Stimulated activated CD8-positive, alpha-beta memory T cell treated with anti-CD3 and anti-CD28 coated beads, Interleukin-2, amount 100 ng/mL, for 48 hours (primary cell): Measurements from ENCODE around the gene NPHS2.
"Not testable (repeated sequence)": the region's sequence is repeated elsewhere in the genome, so short reads cannot be mapped to it uniquely, and the experiment has no call there.

ENCODE experiments used
- DNase-seq, 2 donors: peaks; one replicate each; pipeline ENCODE4 v3.0.0-alpha.2; 2020; ENCODE audit warnings: low read depth in 2 of 2

NPHS2 gene

GRCh38 chr1:179547021-179547535 is 28.7 kb downstream of the NPHS2 start:
- DNase-seq: no peak

GRCh38 chr1:179545321-179545720 is 30.4 kb downstream of the NPHS2 start:
- DNase-seq: no peak

- DNase-seq: no peak
These were observed 34.0 kb downstream of the NPHS2 start for GRCh38 chr1:179541774-179542173.

- no peak for DNase-seq
These were observed 45.4 kb downstream of the NPHS2 start for GRCh38 chr1:179530352-179530751.

DNA sequence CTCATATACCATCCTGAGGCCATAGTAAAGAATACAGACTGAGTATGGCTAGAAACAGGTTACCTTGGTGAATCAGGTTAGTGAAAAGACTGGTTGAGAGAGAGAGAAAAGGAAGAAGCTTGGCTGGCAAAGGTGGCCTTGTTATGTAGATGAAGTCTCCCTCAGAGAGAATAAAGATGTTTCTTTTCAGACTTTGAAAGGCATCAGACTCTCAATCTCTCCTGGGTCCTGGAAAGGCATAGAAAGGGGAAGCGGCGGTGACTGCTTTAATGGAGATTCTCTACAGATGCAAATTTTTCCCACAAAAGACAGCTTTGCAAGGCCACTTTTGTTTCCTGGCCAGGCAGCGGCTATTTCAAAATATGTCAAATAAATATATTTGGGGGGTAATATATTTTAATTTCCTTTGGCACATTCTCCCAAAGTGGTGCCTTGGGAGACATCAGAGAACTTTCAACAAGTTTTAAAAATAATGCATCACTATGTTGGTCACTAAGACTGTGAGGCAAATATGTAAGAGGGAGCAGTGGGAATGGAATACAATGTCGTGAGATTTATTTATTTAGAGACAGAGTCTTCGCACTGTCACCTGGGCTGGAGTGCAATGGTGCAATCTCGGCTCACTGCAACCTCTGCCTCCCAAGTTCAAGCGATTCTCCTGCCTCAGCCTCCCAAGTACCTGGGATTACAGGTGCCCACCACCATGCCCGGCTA is 46.1 kb downstream of the NPHS2 start:
- no peak for DNase-seq

GRCh38 chr1:179518544-179518943 is 57.2 kb downstream of the NPHS2 start:
- DNase-seq: not testable (repeated sequence)

DNA sequence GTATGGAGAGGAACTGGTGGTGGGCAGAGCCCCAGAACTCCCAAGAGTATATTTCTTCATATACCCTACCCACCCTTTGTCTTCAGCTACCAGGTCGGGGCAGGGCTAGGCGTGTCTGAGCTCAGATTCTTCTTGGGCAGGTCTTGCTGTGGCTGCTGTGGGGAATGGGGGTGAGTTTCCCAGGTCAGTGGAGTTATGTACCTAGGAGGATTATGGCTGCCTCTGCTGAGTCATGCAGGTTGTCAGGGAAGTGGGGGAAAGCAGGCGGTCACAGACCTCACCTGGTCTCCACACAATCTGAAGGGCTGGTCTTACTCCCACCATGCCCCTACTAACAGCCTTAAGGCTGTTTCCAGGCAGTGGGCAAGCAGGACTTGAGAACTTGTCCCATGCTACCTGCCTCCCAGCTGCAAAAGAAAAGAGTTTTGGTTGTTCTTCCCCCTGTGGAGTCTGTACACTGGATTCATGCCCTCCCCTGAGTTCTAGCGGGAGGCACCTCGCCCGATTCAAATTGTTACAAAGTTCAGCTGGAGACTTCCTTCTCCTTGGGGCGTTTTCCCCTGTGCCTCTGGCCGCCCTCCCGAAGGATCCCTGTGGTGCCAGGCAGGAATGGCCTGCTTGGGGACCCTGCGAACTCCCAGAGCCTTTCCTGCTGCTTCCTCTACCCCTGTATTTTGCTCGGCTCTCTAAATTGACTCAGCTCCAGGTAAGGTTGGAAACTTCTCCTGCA is 58.6 kb downstream of the NPHS2 start:
- DNase-seq: no peak

GRCh38 chr1:179510038-179510437 is 65.7 kb downstream of the NPHS2 start:
- DNase-seq: no peak

GRCh38 chr1:179509384-179509783 is 66.4 kb downstream of the NPHS2 start:
- DNase-seq: no peak

GRCh38 chr1:179506199-179506598 is 69.5 kb downstream of the NPHS2 start:
- DNase-seq: no peak
